OCI-LY3 (cell line): Measurements from ENCODE around the gene LUZP4.

Experiments
- EZH2phosphoT487 ChIP-seq: fragments of 200-600 bp; shearing (Covaris generic); IDR thresholded peaks from 2 replicates; pipeline ENCODE4 v1.6.1; 2018; ENCODE audit warnings: antibody characterized with exemption, mixed run types, low read depth
- TF ChIP-seq, protein P1 (sequence below): fragments of 200-600, 300-600 bp; sonication (generic); IDR thresholded peaks from 2 replicates; pipeline ENCODE4 v1.5.1; 2014; ENCODE audit warnings: antibody characterized with exemption, low read length, low read depth

DNA sequence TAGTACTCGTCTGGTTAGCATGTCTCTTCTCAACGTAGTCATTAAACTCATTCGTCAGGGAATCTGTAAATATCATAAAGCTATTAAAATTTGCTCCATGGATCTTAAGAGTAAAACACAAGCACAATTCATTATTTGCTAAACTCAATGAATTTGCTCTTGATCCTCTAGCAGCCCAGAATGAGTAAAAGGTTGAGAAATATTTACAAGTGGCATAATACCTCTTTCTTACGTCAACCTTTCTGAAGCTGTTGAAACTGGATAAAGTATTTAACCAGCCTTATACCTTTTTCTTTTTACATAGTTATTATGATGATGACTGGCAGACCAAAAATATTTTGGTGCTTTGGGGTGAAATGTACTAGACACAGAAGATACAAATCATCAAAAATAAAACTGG is 66.9 kb downstream of the LUZP4 start:
- TF ChIP-seq, protein P1, sequence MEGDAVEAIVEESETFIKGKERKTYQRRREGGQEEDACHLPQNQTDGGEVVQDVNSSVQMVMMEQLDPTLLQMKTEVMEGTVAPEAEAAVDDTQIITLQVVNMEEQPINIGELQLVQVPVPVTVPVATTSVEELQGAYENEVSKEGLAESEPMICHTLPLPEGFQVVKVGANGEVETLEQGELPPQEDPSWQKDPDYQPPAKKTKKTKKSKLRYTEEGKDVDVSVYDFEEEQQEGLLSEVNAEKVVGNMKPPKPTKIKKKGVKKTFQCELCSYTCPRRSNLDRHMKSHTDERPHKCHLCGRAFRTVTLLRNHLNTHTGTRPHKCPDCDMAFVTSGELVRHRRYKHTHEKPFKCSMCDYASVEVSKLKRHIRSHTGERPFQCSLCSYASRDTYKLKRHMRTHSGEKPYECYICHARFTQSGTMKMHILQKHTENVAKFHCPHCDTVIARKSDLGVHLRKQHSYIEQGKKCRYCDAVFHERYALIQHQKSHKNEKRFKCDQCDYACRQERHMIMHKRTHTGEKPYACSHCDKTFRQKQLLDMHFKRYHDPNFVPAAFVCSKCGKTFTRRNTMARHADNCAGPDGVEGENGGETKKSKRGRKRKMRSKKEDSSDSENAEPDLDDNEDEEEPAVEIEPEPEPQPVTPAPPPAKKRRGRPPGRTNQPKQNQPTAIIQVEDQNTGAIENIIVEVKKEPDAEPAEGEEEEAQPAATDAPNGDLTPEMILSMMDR: no peak
- TF ChIP-seq EZH2phosphoT487: no peak
